Tibial nerve (tissue), 3 donors: Measurements from ENCODE around the gene C6orf118.

Experiments used
- POLR2A ChIP-seq, 2 donors: fragments of 450-650 bp; IDR thresholded peaks; one replicate each; pipeline ENCODE4 v1.6.1; 2017; ENCODE audit warnings: antibody characterized with exemption in 2 of 2, mild to moderate bottlenecking in 2 of 2, moderate library complexity in 2 of 2
- TF ChIP-seq, protein P1 (sequence below), 5 experiments: fragments of 200-600 bp in 3 of 5; fragments of 450-650 bp in 2 of 5; sonication (generic) in 3 of 5; IDR thresholded peaks; one replicate each; pipeline ENCODE4 v1.5.1; 2016 to 2019; ENCODE audit warnings: antibody characterized with exemption in 5 of 5, mild to moderate bottlenecking in 3 of 5, moderate library complexity in 2 of 5

DNA sequence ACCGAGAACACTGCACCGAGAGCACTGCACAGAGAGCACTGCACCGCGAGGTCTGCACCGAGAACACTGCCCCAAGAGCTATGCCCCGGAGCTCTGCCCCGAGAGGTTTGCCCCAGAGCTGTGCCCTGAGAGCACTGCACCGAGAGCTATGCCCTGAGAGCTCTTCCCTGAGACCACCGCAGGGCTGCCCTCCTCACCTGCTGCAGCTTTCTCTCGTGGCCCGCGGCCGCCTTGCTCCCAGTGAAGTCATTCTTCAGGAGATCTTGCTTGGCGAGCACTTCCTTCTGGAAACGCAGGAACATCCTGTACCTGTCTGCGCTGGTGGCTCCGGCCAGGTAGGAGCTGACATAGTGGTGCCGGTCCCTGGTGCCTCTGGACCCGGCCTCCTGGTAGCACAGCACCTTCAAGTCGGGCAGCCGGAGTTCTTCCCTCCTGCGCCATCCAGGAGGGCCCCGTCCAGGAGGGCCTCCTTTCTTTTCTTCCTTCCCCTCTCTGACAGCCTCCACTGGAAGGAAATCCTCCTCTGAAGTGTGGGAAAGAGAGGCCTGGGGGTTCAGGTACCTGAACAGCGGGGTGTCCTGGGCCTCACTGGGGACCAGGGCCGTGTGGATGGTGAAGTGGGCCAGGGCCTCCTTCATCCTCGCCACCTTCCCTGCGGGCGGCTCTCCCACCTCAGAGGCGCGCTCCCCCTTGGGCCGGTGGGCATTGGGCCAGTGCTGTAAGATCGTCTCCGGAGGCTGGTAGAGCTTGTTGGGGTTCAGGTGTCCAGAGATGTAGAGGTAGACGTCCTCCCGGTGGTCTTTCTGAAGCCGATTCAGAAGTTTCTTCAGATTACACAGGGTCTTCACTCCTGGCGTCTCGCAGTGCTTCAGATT, 7.8 kb downstream of the C6orf118 start:
- TF ChIP-seq, protein P1, sequence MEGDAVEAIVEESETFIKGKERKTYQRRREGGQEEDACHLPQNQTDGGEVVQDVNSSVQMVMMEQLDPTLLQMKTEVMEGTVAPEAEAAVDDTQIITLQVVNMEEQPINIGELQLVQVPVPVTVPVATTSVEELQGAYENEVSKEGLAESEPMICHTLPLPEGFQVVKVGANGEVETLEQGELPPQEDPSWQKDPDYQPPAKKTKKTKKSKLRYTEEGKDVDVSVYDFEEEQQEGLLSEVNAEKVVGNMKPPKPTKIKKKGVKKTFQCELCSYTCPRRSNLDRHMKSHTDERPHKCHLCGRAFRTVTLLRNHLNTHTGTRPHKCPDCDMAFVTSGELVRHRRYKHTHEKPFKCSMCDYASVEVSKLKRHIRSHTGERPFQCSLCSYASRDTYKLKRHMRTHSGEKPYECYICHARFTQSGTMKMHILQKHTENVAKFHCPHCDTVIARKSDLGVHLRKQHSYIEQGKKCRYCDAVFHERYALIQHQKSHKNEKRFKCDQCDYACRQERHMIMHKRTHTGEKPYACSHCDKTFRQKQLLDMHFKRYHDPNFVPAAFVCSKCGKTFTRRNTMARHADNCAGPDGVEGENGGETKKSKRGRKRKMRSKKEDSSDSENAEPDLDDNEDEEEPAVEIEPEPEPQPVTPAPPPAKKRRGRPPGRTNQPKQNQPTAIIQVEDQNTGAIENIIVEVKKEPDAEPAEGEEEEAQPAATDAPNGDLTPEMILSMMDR (IDR thresholded peaks at IDR 0.05), result no peak
- TF ChIP-seq POLR2A (IDR thresholded peaks at IDR 0.05), result no peak
